ENCODE results near the gene NPIPB8.
"Not testable (repeated sequence)": the region's sequence is repeated elsewhere in the genome, so short reads cannot be mapped to it uniquely, and the experiment has no call there.

Gene NPIPB8

GRCh38 chr16:28607116-28607623 is 30.7 kb upstream of the NPIPB8 start:
- DNase-seq (ENCODE audit: low spot score): no peak

DNA sequence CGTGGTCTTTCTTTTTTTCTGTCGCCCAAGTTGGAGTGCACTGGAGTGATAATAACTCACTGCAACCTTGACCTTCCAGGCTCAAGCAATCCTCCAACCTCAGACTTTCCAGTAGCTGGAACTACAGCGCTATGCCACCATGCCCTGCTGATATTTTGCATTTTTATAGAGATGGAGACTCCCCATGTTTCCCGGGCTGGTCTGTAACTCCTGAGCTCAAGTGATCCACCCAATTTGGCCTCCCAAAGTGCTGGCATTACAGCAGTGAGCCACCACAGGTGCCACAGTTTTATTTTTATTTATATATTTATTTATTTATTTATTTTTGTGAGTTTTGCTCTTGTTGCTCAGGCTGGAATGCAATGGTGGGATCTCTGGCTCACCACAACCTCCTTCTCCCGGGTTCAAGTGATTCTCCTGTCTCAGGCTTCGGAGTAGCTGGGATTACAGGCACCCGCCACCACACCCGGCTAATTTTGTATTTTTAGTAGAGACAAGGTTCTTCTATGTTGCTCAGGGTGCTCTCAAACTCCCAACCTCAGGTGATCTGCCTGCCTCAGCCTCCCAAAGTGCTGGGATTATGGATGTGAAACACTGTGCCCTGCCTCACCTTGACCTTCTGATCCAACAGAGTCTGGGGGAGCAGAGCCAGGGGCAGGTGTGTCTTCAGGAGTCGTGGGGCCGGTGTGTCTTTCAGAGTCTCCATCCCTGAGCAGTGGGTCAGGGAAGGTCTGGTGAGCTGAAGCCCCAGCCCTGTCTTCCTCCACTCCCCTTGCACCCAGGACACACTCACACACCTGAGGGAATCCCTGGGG is 30.0 kb upstream of the NPIPB8 start:
- DNase-seq (ENCODE audit: low spot score): not testable (repeated sequence)

GRCh38 chr16:28608496-28608808 is 29.4 kb upstream of the NPIPB8 start:
- DNase-seq (ENCODE audit: low spot score): not testable (repeated sequence)

GRCh38 chr16:28608867-28609596 is 28.8 kb upstream of the NPIPB8 start:
- DNase-seq (ENCODE audit: low spot score): peak; percentile 1

DNA sequence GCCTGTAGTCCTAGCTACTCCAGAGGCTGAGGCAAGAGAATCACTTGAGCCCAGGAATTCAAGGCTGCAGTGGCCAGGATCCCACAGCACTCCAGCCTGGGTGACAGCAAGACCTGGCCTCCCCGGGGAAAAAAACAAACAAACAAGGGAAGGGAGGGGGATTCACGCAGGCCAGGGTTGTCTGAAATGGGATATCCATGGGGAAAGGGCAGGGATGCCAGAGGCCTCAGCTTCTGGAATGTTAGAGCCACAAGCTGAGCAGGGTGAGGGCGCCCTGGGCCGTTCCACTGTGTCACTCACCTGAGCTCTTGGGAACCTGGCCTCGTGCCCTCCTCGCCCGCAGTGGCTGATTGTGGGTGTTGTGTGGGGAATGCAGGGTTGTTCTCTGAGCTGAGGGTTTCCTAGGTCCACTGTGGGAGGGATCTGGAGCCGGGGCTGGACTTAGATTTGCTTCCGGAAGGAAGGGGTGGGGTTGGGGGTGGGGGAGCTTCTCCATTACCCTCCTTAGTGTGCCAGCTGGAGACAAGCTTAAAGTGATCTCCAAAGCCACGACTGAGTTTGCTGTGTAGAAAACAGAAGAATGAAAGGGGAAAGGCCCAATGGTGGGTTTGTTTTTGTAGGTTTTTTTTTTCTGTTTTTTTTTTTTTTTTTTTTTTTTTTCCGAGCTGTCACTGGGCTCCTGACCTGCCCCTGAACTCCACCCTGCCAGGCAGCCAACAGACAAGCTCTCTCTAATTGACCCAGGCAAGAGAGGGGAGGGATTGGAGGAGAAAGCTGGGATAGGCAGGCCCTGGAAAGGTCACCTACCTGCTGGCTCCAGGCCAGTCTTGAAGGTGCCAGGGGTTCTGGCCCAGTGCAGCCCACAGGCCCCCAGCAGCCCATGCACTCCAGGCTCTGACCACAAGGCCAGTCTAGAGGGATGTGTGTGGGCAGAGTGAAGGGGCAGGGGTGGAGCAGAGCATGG is 28.0 kb upstream of the NPIPB8 start, which contains the start of gene SULT1A1:
SULT1A1 (minus strand) TSS at position 414 of the 964 bp plus-strand sequence. CDS start 1,189 bp downstream, outside the sequence.
- peak; percentile 52 for DNase-seq (ENCODE audit: low spot score)

DNA sequence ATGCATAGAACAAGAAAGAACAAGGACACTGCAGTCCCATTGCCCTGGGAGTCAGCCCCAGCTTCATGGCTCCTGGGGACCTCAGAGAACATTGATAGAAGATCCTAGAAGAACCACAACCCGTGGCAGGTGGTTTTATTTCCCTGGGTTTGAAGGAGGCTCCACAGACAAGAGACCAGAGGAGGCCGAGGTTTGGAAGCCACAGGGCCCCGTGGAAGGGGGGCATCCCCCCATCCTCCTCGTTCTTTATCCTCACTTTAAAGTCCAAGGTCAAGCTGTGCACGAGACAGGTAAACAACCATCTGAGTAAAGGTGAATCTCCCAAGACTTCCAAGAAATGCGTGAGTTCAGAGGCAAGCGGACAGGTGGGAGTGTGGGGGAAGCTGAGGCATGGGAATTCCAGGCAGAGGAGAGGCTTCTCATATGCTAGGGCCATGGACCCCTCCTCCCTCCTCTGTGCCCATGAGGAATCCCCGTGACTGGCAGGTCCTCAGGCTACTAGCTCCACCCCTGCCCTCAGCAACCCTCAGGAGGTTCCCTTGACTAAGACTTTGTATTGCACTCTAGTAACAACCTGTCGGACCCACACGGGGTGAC is 27.2 kb upstream of the NPIPB8 start:
- DNase-seq (ENCODE audit: low spot score): peak; percentile 43

DNA sequence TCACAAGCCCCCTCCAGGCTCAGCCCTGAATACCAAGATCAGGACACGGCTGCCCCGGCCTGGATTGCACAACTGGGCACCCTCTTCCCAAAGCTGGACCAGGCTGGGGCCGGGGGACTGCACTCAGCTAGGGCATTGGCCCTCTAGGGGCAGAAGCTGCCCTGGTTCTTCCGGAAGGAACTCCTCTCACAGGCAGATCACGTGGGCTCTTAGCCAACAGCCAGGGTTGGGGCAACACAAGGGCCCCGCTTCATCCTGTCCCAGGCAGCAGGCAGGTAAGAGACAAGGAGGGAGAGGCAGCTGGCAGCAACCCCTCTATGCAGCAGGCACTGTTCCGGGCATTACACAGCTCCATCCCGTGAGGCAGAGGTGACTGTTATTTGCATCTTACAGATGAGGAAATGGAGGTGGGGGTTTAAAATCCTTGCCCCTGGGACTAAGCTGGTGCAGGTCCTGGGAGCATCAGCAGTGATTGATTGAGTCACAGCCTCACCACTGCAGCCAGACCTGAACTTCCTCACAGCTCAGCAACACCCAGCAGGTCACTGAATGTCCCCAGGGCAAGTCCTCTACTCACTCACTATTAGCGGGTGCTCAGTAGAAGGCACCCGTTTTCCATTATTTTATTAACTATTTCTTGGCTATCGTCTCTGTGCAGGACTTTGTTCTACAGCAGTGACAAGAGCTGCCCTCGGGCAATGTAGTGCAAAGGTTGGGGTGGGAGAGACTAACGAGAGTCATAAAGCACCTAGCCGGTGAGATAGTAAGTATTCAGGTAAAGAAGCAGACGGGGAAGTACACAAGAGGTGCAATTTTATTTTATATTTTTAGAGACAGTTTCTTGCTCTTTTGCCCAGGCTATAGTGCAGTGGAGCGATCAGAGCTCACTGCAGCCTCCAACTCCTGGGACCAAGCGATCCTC is 25.2 kb upstream of the NPIPB8 start:
- not testable (repeated sequence) for DNase-seq (ENCODE audit: low spot score)

DNA sequence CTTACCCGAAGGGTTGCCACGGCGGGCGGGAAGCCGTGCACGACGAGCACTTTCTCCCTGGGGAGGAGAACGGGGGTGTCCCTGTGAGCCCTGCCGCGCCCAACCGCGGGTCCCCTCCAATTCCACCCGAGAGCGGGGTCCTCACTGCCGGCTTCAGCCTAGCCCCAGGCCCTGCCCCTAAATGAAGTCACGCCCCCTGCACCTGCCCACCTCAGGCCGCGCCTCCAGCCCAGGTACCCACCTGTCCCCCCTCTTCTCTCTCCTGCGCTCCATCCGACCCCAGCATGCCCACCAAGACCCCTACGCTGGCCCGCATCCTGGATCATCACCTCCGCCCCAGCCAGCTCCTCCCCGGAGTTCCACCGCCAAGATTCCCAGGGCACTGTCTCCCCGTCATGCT is 24.0 kb upstream of the NPIPB8 start:
- DNase-seq (ENCODE audit: low spot score): not testable (repeated sequence)

- not testable (repeated sequence) for DNase-seq (ENCODE audit: low spot score)
Observed at GRCh38 chr16:28614561-28614960, 23.3 kb upstream of the NPIPB8 start.

GRCh38 chr16:28615486-28616223 is 22.2 kb upstream of the NPIPB8 start:
- DNase-seq (ENCODE audit: low spot score): not testable (repeated sequence)

GRCh38 chr16:28616224-28616577 is 21.7 kb upstream of the NPIPB8 start:
- not testable (repeated sequence) for DNase-seq (ENCODE audit: low spot score)

DNA sequence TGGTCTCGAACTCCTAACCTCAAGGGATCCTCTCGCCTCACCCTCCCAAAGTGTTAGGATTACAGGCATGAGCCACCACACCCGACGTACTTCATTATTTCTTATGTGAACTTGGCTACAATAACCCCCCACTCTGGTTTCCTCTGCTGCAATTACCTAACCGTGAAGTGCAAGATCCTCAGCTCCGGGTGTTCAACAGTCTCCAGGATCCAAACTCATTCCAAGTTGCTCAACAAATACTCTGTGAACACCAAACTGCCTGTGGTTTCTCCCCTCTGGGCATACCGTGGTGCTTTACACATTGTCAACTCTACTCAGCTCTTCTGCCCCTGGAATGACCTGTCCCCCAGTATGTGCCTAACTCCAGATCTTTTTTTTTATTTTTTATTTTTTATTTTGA is 21.2 kb upstream of the NPIPB8 start:
- DNase-seq (ENCODE audit: low spot score): no peak

- DNase-seq (ENCODE audit: low spot score): no peak
Observed at GRCh38 chr16:28617874-28618273, 20.0 kb upstream of the NPIPB8 start.

GRCh38 chr16:28620316-28620715 is 17.5 kb upstream of the NPIPB8 start:
- not testable (repeated sequence) for DNase-seq (ENCODE audit: low spot score)

GRCh38 chr16:28621481-28622155 is 16.2 kb upstream of the NPIPB8 start:
- no peak for DNase-seq (ENCODE audit: low spot score)

DNA sequence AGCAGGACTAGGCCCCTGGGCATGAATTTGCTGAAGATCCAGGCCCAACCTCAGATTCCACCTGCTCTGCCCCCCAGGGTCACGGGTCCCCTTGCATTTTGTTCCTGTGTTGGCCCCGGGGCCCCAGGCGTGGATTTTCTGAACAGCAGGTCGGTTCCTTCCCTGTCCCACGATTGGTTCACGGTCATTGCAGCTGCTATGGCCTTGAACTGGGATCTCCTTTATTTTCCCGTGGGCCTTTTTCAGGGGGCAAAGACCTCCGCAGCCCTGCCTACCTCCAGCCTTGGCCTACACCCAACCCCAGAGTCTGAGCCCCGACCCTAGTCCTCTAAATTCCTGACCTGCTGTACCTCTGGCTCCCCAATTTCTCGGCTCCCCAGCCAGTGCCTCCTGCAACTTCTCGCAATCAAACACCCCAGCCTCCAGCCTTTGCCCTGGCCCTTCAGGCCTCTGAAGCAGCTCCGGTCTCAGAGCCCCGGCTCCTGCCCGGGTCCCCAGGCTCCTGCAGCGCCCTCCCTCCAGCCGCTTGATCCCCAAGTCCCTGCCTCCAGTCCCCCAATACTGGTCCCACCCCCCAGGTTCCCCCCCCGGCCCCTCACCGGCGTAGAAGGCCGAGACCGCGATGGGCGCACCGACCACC is 15.2 kb upstream of the NPIPB8 start:
- not testable (repeated sequence) for DNase-seq (ENCODE audit: low spot score)

DNA sequence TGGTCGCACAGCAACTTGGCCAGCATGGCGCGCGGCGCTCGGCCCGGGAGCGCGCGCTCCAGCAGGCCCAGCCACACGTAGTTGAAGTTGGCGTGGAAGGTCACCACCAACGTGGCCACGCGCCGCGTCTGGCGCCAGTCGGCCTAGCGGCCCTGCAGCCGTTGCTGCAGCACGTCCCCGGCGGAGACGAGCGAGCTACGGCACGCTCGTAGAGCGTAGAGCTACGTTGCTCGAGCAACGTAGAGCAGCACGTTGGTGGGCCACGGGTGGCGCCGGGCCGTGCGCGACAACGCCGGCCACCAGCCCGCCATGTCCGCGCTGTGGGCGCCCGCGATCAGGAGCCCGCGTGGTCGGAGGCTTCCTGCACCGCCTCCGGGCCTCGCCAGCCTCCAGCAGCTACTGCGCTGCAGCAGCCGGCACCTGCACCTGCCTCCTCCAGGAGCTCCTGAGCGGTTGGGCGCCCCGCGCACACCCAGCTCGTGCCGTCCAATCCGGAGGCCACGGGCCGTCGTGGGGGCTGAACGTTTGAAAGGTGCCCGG is 14.6 kb upstream of the NPIPB8 start:
- peak; percentile 71 for DNase-seq (ENCODE audit: low spot score)

- not testable (repeated sequence) for DNase-seq (ENCODE audit: low spot score)
Observed at GRCh38 chr16:28630905-28631304, 7.0 kb upstream of the NPIPB8 start.

Measured in iPS-NIHi11 (cell line).